Measurements from ENCODE around the gene ARHGEF25.

- no peak for TF ChIP-seq EP300 (IDR thresholded peaks at IDR 0.05)
- TF ChIP-seq, protein P1, sequence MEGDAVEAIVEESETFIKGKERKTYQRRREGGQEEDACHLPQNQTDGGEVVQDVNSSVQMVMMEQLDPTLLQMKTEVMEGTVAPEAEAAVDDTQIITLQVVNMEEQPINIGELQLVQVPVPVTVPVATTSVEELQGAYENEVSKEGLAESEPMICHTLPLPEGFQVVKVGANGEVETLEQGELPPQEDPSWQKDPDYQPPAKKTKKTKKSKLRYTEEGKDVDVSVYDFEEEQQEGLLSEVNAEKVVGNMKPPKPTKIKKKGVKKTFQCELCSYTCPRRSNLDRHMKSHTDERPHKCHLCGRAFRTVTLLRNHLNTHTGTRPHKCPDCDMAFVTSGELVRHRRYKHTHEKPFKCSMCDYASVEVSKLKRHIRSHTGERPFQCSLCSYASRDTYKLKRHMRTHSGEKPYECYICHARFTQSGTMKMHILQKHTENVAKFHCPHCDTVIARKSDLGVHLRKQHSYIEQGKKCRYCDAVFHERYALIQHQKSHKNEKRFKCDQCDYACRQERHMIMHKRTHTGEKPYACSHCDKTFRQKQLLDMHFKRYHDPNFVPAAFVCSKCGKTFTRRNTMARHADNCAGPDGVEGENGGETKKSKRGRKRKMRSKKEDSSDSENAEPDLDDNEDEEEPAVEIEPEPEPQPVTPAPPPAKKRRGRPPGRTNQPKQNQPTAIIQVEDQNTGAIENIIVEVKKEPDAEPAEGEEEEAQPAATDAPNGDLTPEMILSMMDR (IDR thresholded peaks at IDR 0.05), result no peak
These were observed 13.4 kb downstream of the ARHGEF25 start for GRCh38 chr12:57624441-57625220.
